H1 (cell line): Measurements from ENCODE around the gene MLLT6. TPM values are rescaled to one million over a fixed set of nuclear protein-coding genes. Genes with fewer than 3 reads are reported as not detected.

Source experiments
- CTCF ChIA-PET: fragments of 300-600 bp; sonication (Branson Sonifier 250); formaldehyde crosslinking; loops from one replicate; lab custom pipeline; 2021; ENCODE audit not compliant: partially characterized antibody; lab: Charles Lee
- POLR2A ChIA-PET: fragments of 300-600 bp; sonication (Branson Sonifier 250); formaldehyde crosslinking; loops from one replicate; lab custom pipeline; 2021; ENCODE audit warnings: inconsistent platforms; ENCODE audit not compliant: partially characterized antibody; lab: Charles Lee
- DNase-seq, 2 experiments: peaks; one replicate each; pipeline versions ENCODE4 v3.0.0 to v3.0.0-alpha.2; 2010 to 2022; ENCODE audit warnings: low spot score in 2 of 2, low read depth in 1 of 2, mixed read lengths in 1 of 2
- FAIRE-seq: peaks from 2 replicates; lab custom pipeline; 2011; peaks lifted over from hg19 to GRCh38; lab: Jason Lieb, UNC
- H2AFZ ChIP-seq: 2 replicates; pipeline ENCODE4 v1.8.1; 2012; ENCODE audit warnings: low read length, inconsistent platforms
- H2AK5ac ChIP-seq: 2 replicates; pipeline ENCODE4 v1.6.1; 2013; ENCODE audit warnings: low read depth, low read length
- H2BK120ac ChIP-seq: replicated peaks from 2 replicates; pipeline ENCODE3; 2013; ENCODE audit warnings: low read depth, low read length, inconsistent platforms
- H2BK12ac ChIP-seq: 2 replicates; pipeline ENCODE4 v1.6.1; 2013; ENCODE audit warnings: low read depth, low read length
- H2BK15ac ChIP-seq: 2 replicates; pipeline ENCODE4 v1.6.1; 2013; ENCODE audit warnings: low read length
- H2BK20ac ChIP-seq: 2 replicates; pipeline ENCODE4 v1.6.1; 2013; ENCODE audit warnings: low read length
- H2BK5ac ChIP-seq: 2 replicates; pipeline ENCODE4 v1.6.1; 2013; ENCODE audit warnings: low read depth, low read length
- H3K14ac ChIP-seq: 2 replicates; pipeline ENCODE4 v1.6.1; 2013; ENCODE audit warnings: inconsistent platforms; ENCODE audit not compliant: insufficient read length
- H3K18ac ChIP-seq: 2 replicates; pipeline ENCODE4 v1.6.1; 2013; ENCODE audit warnings: low read length; ENCODE audit errors: extremely low read depth
- H3K23ac ChIP-seq: 2 replicates; pipeline ENCODE4 v1.6.1; 2013; ENCODE audit warnings: inconsistent platforms; ENCODE audit not compliant: insufficient read length
- H3K23me2 ChIP-seq: 2 replicates; pipeline ENCODE4 v1.6.1; 2013; ENCODE audit warnings: low read depth, low read length
- H3K27ac ChIP-seq: 2 replicates; pipeline ENCODE4 v1.6.1; 2011; ENCODE audit warnings: low read depth, low read length, inconsistent platforms
- H3K27me3 ChIP-seq, 4 experiments: replicated peaks in 1 of 4; 1 replicate in 1 of 4; 2 replicates in 3 of 4; pipeline versions ENCODE4 v1.6.1 to v1.8.1; 2011 to 2013; ENCODE audit warnings: low read length in 3 of 4, mild to moderate bottlenecking in 3 of 4, inconsistent platforms in 2 of 4, mixed read lengths in 2 of 4, moderate library complexity in 1 of 4; ENCODE audit not compliant: control insufficient read depth in 3 of 4, insufficient read depth in 3 of 4; ENCODE audit errors: extremely low read depth in 1 of 4
- H3K36me3 ChIP-seq, 4 experiments: 2 replicates each; pipeline versions ENCODE4 v1.6.1 to v1.8.1; 2011 to 2013; ENCODE audit warnings: mild to moderate bottlenecking in 4 of 4, low read length in 3 of 4, moderate library complexity in 2 of 4, control low read depth in 1 of 4, inconsistent platforms in 1 of 4; ENCODE audit not compliant: insufficient read depth in 4 of 4, control insufficient read depth in 2 of 4
- H3K4ac ChIP-seq: replicated peaks from 2 replicates; pipeline ENCODE3; 2013; ENCODE audit warnings: low read length, low read depth, mixed read lengths, inconsistent platforms; ENCODE audit not compliant: insufficient read length
- H3K4me1 ChIP-seq, 4 experiments: replicated peaks in 1 of 4; 1 replicate in 1 of 4; 2 replicates in 3 of 4; pipeline versions ENCODE4 v1.6.1 to v1.8.1; 2011 to 2013; ENCODE audit warnings: low read length in 3 of 4, inconsistent platforms in 2 of 4, mixed read lengths in 1 of 4; ENCODE audit not compliant: insufficient read depth in 4 of 4, control insufficient read depth in 3 of 4
- H3K4me2 ChIP-seq, 2 experiments: 2 replicates each; pipeline versions ENCODE4 v1.6.1 to v1.8.1; 2011 to 2013; ENCODE audit warnings: low read depth in 2 of 2, low read length in 2 of 2, control low read depth in 1 of 2, inconsistent platforms in 1 of 2, mild to moderate bottlenecking in 1 of 2; ENCODE audit not compliant: insufficient read depth in 1 of 2
- H3K4me3 ChIP-seq, 4 experiments: fragments of 200-600, 300-600 bp in 1 of 4; sonication (generic), shearing (Covaris generic), sonication (Bioruptor Twin) in 1 of 4; 2 replicates each; pipeline versions ENCODE4 v1.5.1 to v1.8.1; 2011 to 2016; ENCODE audit warnings: low read length in 4 of 4, low read depth in 3 of 4, control low read depth in 2 of 4, inconsistent platforms in 2 of 4, mild to moderate bottlenecking in 2 of 4, mixed read lengths in 1 of 4, moderate library complexity in 1 of 4; ENCODE audit not compliant: insufficient read depth in 2 of 4; ENCODE audit errors: extremely low read depth in 1 of 4
- H3K56ac ChIP-seq: replicated peaks from 2 replicates; pipeline ENCODE3; 2013; ENCODE audit warnings: low read depth, mild to moderate bottlenecking, mixed read lengths, low read length, inconsistent platforms; ENCODE audit not compliant: insufficient read length
- H3K79me1 ChIP-seq: 2 replicates; pipeline ENCODE4 v1.6.1; 2013; ENCODE audit warnings: low read depth, low read length, control low read depth
- H3K79me2 ChIP-seq, 2 experiments: 2 replicates each; pipeline versions ENCODE4 v1.6.1 to v1.8.1; 2012 to 2013; ENCODE audit warnings: low read length in 2 of 2, mild to moderate bottlenecking in 2 of 2, inconsistent platforms in 1 of 2; ENCODE audit not compliant: insufficient read depth in 2 of 2, control insufficient read depth in 1 of 2
- H3K9ac ChIP-seq, 4 experiments: replicated peaks in 1 of 4; 1 replicate in 1 of 4; 2 replicates in 3 of 4; pipeline versions ENCODE4 v1.6.1 to v1.8.1; 2011 to 2013; ENCODE audit warnings: low read depth in 3 of 4, low read length in 3 of 4, control low read depth in 2 of 4, mild to moderate bottlenecking in 2 of 4, moderate library complexity in 2 of 4, inconsistent platforms in 1 of 4; ENCODE audit errors: extremely low read depth in 1 of 4
- H3K9me3 ChIP-seq, 2 experiments: 2 replicates each; pipeline versions ENCODE4 v1.6.1 to v1.8.1; 2012 to 2013; ENCODE audit warnings: mild to moderate bottlenecking in 2 of 2, moderate library complexity in 2 of 2, control low read depth in 1 of 2, inconsistent platforms in 1 of 2, low read depth in 1 of 2, low read length in 1 of 2, mixed read lengths in 1 of 2; ENCODE audit not compliant: insufficient read depth in 2 of 2
- H4K20me1 ChIP-seq, 2 experiments: replicated peaks in 1 of 2; 2 replicates each; pipeline versions ENCODE3 to v1.8.1; 2011 to 2013; ENCODE audit warnings: inconsistent platforms in 2 of 2, low read length in 2 of 2, mild to moderate bottlenecking in 1 of 2; ENCODE audit not compliant: insufficient read depth in 2 of 2, control insufficient read depth in 1 of 2
- H4K5ac ChIP-seq: 2 replicates; pipeline ENCODE4 v1.6.1; 2013; ENCODE audit warnings: low read length, low read depth, mixed read lengths, inconsistent platforms; ENCODE audit not compliant: insufficient read length
- H4K8ac ChIP-seq: 2 replicates; pipeline ENCODE4 v1.8.0; 2013; ENCODE audit warnings: mild to moderate bottlenecking, moderate library complexity, low read length, inconsistent platforms; ENCODE audit not compliant: insufficient read depth; ENCODE audit errors: extremely low read depth
- H4K91ac ChIP-seq: replicated peaks from 2 replicates; pipeline ENCODE3; 2013; ENCODE audit warnings: low read length, mixed read lengths, inconsistent platforms; ENCODE audit not compliant: insufficient read length
- NANOG ChIP-seq: IDR thresholded peaks from 2 replicates; pipeline ENCODE4 v1.6.1; 2011; ENCODE audit warnings: low read length, low read depth, mild to moderate bottlenecking, inconsistent platforms; ENCODE audit not compliant: insufficient read depth, poor library complexity, severe bottlenecking
- POU5F1 ChIP-seq: IDR thresholded peaks from 2 replicates; pipeline ENCODE4 v1.6.1; 2011; ENCODE audit warnings: low read depth, mild to moderate bottlenecking, low read length, moderate library complexity
- SIX5 ChIP-seq: IDR thresholded peaks from 2 replicates; pipeline ENCODE4 v1.6.1; 2011; ENCODE audit warnings: mild to moderate bottlenecking, low read depth, low read length
- TEAD4 ChIP-seq: IDR thresholded peaks from 2 replicates; pipeline ENCODE4 v1.6.1; 2012; ENCODE audit warnings: low read depth, low read length, inconsistent platforms, mixed read lengths
- WGBS, 2 experiments: shearing (Covaris generic) in 1 of 2; methylation state at CpG; one replicate each; pipeline versions ENCODE4 v1.1.6 to v1.1.7; 2013 to 2015; ENCODE audit warnings: low lambda C conversion rate in 2 of 2, mixed read lengths in 2 of 2, inconsistent platforms in 1 of 2, low coverage in 1 of 2, missing lambda C conversion rate in 1 of 2; ENCODE audit not compliant: insufficient replicate concordance in 2 of 2, insufficient coverage in 1 of 2, insufficient read length in 1 of 2; ENCODE audit errors: extremely low coverage in 1 of 2, missing lambda C conversion rate in 1 of 2; 5-methylcytosine and 5-hydroxymethylcytosine counted together
- polyA plus RNA-seq, 7 experiments: library from polyadenylated mRNA; depleted of rRNA in 3 of 7; stranded (reverse) in 5 of 7; unstranded in 2 of 7; fragments of >200 nt in 5 of 7; fragments of 200-250 nt in 2 of 7; gene quantifications; 1 replicate in 5 of 7; 2 replicates in 1 of 7; 4 replicates in 1 of 7; pipeline versions ENCODE4 v1.2.1 to v1.2.3, GENCODE V29; 2011 to 2013; ENCODE audit warnings: missing spikeins in 2 of 7, mixed read lengths in 2 of 7
- total RNA-seq: library from RNA; stranded (reverse); fragmentation: NEBNext Ultra II Directional; extraction: Animal tissue kit (Norgen Biotek cat#: 25700); gene quantifications from 2 replicates; pipeline ENCODE4 v1.2.1, GENCODE V29; 2021

Gene MLLT6
- total and polyA plus RNA-seq, 2 of the 8 experiments (the other 6 are each of a cell fraction or from before 2014, with no cell fraction given), result 6.5 to 8.0 TPM

- 77% methylated on average over 4 of the region's 4 CpGs; no CpG with 5 or more reads in 1 of the 2 experiments for WGBS, 2 experiments
- Histone ChIP-seq H4K20me1 (no peaks in the 10 kb centered on the region), H3K14ac (no peak overlapping the region), H3K79me1 (no peaks in the 10 kb centered on the region), H2BK5ac (no peak overlapping the region), H2AFZ (no peak overlapping the region), H2BK15ac (no peak overlapping the region), H3K4me2 (no peak overlapping the region), H3K36me3 (no peaks in the 10 kb centered on the region), H3K9ac (no peak overlapping the region), H3K56ac (no peak overlapping the region), H2BK12ac (no peak overlapping the region), H2BK120ac (no peak overlapping the region), H3K27me3 (peaks cover 0 to 10% (median 3%) of the 10 kb centered on the region in 4 experiments; a peak in 1 of 7 replicates), H3K18ac (no peak overlapping the region), H4K91ac (no peak overlapping the region), H3K4ac (no peak overlapping the region), H3K4me3 (no peak overlapping the region), H3K23ac (no peak overlapping the region), H3K23me2 (no peaks in the 10 kb centered on the region), H3K79me2 (no peaks in the 10 kb centered on the region), H2AK5ac (no peak overlapping the region), H3K9me3 (no peaks in the 10 kb centered on the region), H3K27ac (no peak overlapping the region), H4K8ac (no peak overlapping the region), H2BK20ac (no peak overlapping the region), H3K4me1 (no peaks in the 10 kb centered on the region), H4K5ac (no peak overlapping the region)
- ChIA-PET CTCF (interaction anchor here (0.7 to 9.6 kb wide), 9 partner anchors 9 to 55 kb away, joined by 3 to 141 read pairs (median 5); partner anchors contain the start of genes EPOP and MLLT6), POLR2A (interaction anchor here (0.5 to 2.2 kb wide), 5 partner anchors 10 to 19 kb away, joined by 3 to 6 read pairs (median 3); no protein-coding TSS in a partner anchor)
- DNase-seq (no peak), FAIRE-seq (no peak)
- TF ChIP-seq POU5F1 (no peak), SIX5 (no peak), TEAD4 (no peak), NANOG (no peak)
Measured at GRCh38 chr17:38691154-38691553, 13.9 kb upstream of the MLLT6 start.
